Jurkat, Clone E6-1 (cell line): ENCODE measurements around the gene ZNF195.
"Not testable (repeated sequence)": the region's sequence is repeated elsewhere in the genome, so short reads cannot be mapped to it uniquely, and the experiment has no call there.

Source experiments
- DNase-seq: peaks from one replicate; pipeline ENCODE4 v3.0.0-alpha.2; 2011; ENCODE audit warnings: low read depth, low spot score
- H3K4me3 ChIP-seq: 2 replicates; pipeline ENCODE4 v1.5.1; 2011; ENCODE audit warnings: mild to moderate bottlenecking, low read length, control low read depth, moderate library complexity

Gene ZNF195

GRCh38 chr11:3326450-3326849 lies 52.5 kb downstream of the ZNF195 start:
- H3K4me3 ChIP-seq, DNase-seq: not testable (repeated sequence)

DNA sequence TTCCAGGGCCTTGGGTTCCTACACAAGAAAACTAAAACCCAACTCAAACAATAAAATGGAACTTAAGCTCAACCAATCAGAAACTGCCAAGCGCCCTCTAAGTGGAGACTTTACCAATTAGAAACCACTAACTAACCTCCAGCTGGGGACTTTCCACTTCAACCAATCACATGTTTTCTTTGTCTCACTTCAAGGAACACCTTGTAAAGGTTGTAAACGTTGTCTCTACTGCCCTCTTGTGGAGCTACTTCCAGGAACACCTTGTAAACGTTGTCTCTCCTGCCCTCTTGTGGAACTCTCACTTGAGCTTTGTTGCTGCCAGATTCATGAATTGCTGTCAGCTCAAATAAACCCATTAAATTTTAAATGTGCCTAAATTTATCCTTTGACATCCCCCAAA lies 54.2 kb downstream of the ZNF195 start:
- DNase-seq, H3K4me3 ChIP-seq: not testable (repeated sequence)
